Prostate gland (tissue), 2 donors: Measurements from ENCODE around the gene TPGS1. TPM values are rescaled to one million over a fixed set of nuclear protein-coding genes. Genes with fewer than 3 reads are reported as not detected.

Experiments used
- DNase-seq: peaks from one replicate; pipeline ENCODE4 v3.0.0-alpha.2; 2019; ENCODE audit warnings: low spot score
- H3K27ac ChIP-seq, 2 donors: fragments of 200-600 bp; sonication (generic); 2 replicates each; pipeline ENCODE4 v1.5.1; 2017 to 2019
- H3K27me3 ChIP-seq: fragments of 200-600 bp; sonication (generic); replicated peaks from 2 replicates; pipeline ENCODE4 v1.5.1; 2019; ENCODE audit not compliant: insufficient read depth
- H3K36me3 ChIP-seq, 2 donors: fragments of 200-600 bp; sonication (generic); 1 replicate in 1 of 2; 2 replicates in 1 of 2; pipeline versions ENCODE4 v1.5.1 to v1.8.1; 2017 to 2019
- H3K4me1 ChIP-seq: fragments of 200-600 bp; sonication (generic); replicated peaks from 2 replicates; pipeline ENCODE4 v1.5.1; 2019
- H3K4me3 ChIP-seq, 2 donors: fragments of 200-600 bp; sonication (generic); 2 replicates each; pipeline ENCODE4 v1.5.1; 2017 to 2019
- H3K9me3 ChIP-seq: fragments of 200-600 bp; sonication (generic); 2 replicates; pipeline ENCODE4 v1.5.1; 2017
- CTCF ChIP-seq, 4 experiments: fragments of 200-600 bp in 2 of 4; fragments of 450-650 bp in 2 of 4; sonication (generic) in 2 of 4; IDR thresholded peaks; 1 replicate in 3 of 4; 2 replicates in 1 of 4; pipeline ENCODE4 v1.5.1; 2016 to 2019; ENCODE audit warnings: antibody characterized with exemption in 4 of 4, mild to moderate bottlenecking in 2 of 4, moderate library complexity in 2 of 4
- POLR2A ChIP-seq: fragments of 450-650 bp; IDR thresholded peaks from one replicate; pipeline ENCODE4 v1.6.1; 2016; ENCODE audit warnings: antibody characterized with exemption, mild to moderate bottlenecking
- POLR2AphosphoS5 ChIP-seq: sonication (generic); formaldehyde crosslinking; IDR thresholded peaks from one replicate; pipeline ENCODE4 v1.6.1; 2017; ENCODE audit warnings: antibody characterized with exemption
- WGBS: methylation state at CpG from one replicate; pipeline ENCODE4 v1.1.5; 2018; 5-methylcytosine and 5-hydroxymethylcytosine counted together
- intact Hi-C: fragments of 100-400 bp; cut with DNase I; formaldehyde crosslinking; loops from one replicate; pipeline ENCODE4 v1.14.2; 2022
- total RNA-seq, 2 donors: library from RNA; depleted of rRNA; stranded (reverse); fragments of >200 nt; gene quantifications; one replicate each; pipeline ENCODE4 v1.1.0, GENCODE V29; 2016

TPGS1 gene
- 10 to 100 TPM; 90.0 to 94.9 TPM for total RNA-seq

- intact Hi-C loops, result no loop called here
- no peaks in the 10 kb centered on the region for H3K9me3 ChIP-seq
- peak; percentile 100 for DNase-seq
- TF ChIP-seq POLR2AphosphoS5 (peak; percentile 95), POLR2A (peak; percentile 6), CTCF (IDR thresholded peaks at IDR 0.05) (peak in 1 of 4 experiments; percentile 38)
- H3K27me3 ChIP-seq, result no peaks in the 10 kb centered on the region
- H3K27ac ChIP-seq, result peak within 1 kb of the TSS; percentile 87 to 91
- WGBS, result under 1% methylated on average over 68 of the region's 81 CpGs
- H3K36me3 ChIP-seq, result no peaks in the 10 kb centered on the region
- peaks cover 5% of the 10 kb centered on the region for H3K4me1 ChIP-seq
- H3K4me3 ChIP-seq, result peak within 1 kb of the TSS; percentile 91 to 99
These were observed at the start of gene TPGS1 for GRCh38 chr19:507286-508203. Gene TPGS1, plus strand, starts transcription at chr19:507497. Its CDS starts 10 bp downstream, at chr19:507507.

- TF ChIP-seq POLR2A, result no peak
- no peak for TF ChIP-seq POLR2AphosphoS5
- TF ChIP-seq CTCF (IDR thresholded peaks at IDR 0.05), result no peak
- Histone ChIP-seq H3K27ac (no peak overlapping the region), H3K36me3 (no peaks in the 10 kb centered on the region), H3K27me3 (no peaks in the 10 kb centered on the region), H3K9me3 (no peaks in the 10 kb centered on the region), H3K4me3 (no peak overlapping the region), H3K4me1 (no peaks in the 10 kb centered on the region)
- 96% methylated on average over 30 of the region's 30 CpGs for whole genome bisulfite sequencing
- no peak for DNase-seq
- intact Hi-C loops, result no loop called here
These were observed 49.7 kb upstream of the TPGS1 start for GRCh38 chr19:457636-458035.

GRCh38 chr19:458091-459042 is 48.9 kb upstream of the TPGS1 start:
- no peaks in the 10 kb centered on the region for H3K36me3 ChIP-seq
- intact Hi-C loops, result no loop called here
- 94% methylated on average over 89 of the region's 89 CpGs for WGBS
- H3K27me3 ChIP-seq, result no peaks in the 10 kb centered on the region
- H3K4me3 ChIP-seq, result no peak overlapping the region
- DNase-seq, result no peak
- no peaks in the 10 kb centered on the region for H3K9me3 ChIP-seq
- no peaks in the 10 kb centered on the region for H3K4me1 ChIP-seq
- no peak for TF ChIP-seq POLR2AphosphoS5
- TF ChIP-seq CTCF (IDR thresholded peaks at IDR 0.05), result no peak
- TF ChIP-seq POLR2A, result no peak
- no peak overlapping the region for H3K27ac ChIP-seq

GRCh38 chr19:459724-460511 is 47.4 kb upstream of the TPGS1 start:
- H3K27me3 ChIP-seq, result no peaks in the 10 kb centered on the region
- H3K4me3 ChIP-seq, result peak overlapping the region; percentile 60 to 75
- intact Hi-C loops, result no loop called here
- no peaks in the 10 kb centered on the region for H3K9me3 ChIP-seq
- TF ChIP-seq POLR2AphosphoS5 (peak; percentile 39), POLR2A (peak; percentile 63), CTCF (IDR thresholded peaks at IDR 0.05) (peak in 1 of 4 experiments; percentile 2)
- peak; percentile 55 for DNase-seq
- H3K4me1 ChIP-seq, result no peaks in the 10 kb centered on the region
- WGBS, result 1% methylated on average over 50 of the region's 66 CpGs
- no peaks in the 10 kb centered on the region for H3K36me3 ChIP-seq
- peak overlapping the region; percentile 88 to 89 for H3K27ac ChIP-seq
